WTC11 (cell line): ENCODE measurements around the gene TRPM2. TPM values are rescaled to one million over a fixed set of nuclear protein-coding genes. Genes with fewer than 3 reads are reported as not detected.

Experiments
- ATAC-seq: fragments of 200-7000 bp; cut with Tn5 transposase; 2 replicates; pipeline ENCODE4 v1.10.0; 2021; ENCODE audit warnings: mild to moderate bottlenecking, moderate library complexity
- CTCF ChIA-PET: fragments of 300-600 bp; sonication (Branson Sonifier 250); formaldehyde crosslinking; loops from one replicate; lab custom pipeline; 2021; ENCODE audit warnings: antibody characterized with exemption; lab: Charles Lee
- POLR2A ChIA-PET: fragments of 350-600 bp; sonication (Branson Sonifier 250); formaldehyde crosslinking; loops from one replicate; lab custom pipeline; 2021; ENCODE audit warnings: antibody characterized with exemption; lab: Charles Lee
- DNase-seq: peaks from one replicate; pipeline ENCODE4 v3.0.0; 2021; ENCODE audit warnings: low spot score
- H3K27ac Mint-ChIP-seq: 2 replicates; pipeline ENCODE4 v1.8.0; 2021; ENCODE audit warnings: mixed read lengths
- H3K27me3 Mint-ChIP-seq: 2 replicates; pipeline ENCODE4 v1.8.0; 2021; ENCODE audit warnings: low read depth, mild to moderate bottlenecking, moderate library complexity, mixed read lengths
- H3K36me3 Mint-ChIP-seq: 2 replicates; pipeline ENCODE4 v1.8.0; 2021; ENCODE audit warnings: mixed read lengths
- H3K4me1 Mint-ChIP-seq: 2 replicates; pipeline ENCODE4 v1.8.0; 2022; ENCODE audit warnings: mixed read lengths
- H3K4me3 Mint-ChIP-seq: 2 replicates; pipeline ENCODE4 v1.8.0; 2021; ENCODE audit warnings: mild to moderate bottlenecking, moderate library complexity, mixed read lengths
- H3K9me3 Mint-ChIP-seq: 2 replicates; pipeline ENCODE4 v1.8.0; 2021; ENCODE audit warnings: mixed read lengths
- AFF4 ChIP-seq: sonication (generic); formaldehyde crosslinking; IDR thresholded peaks from 2 replicates; pipeline ENCODE4 v1.8.1; 2023; ENCODE audit warnings: mild to moderate bottlenecking, missing genetic modification reagents, borderline replicate concordance
- ATF1 ChIP-seq: sonication (generic); formaldehyde crosslinking; IDR thresholded peaks from 2 replicates; pipeline ENCODE4 v1.8.1; 2023; ENCODE audit warnings: mild to moderate bottlenecking, moderate library complexity, missing genetic modification reagents
- ATF6 ChIP-seq: sonication (generic); formaldehyde crosslinking; IDR thresholded peaks from 2 replicates; pipeline ENCODE4 v1.8.1; 2023; ENCODE audit warnings: mild to moderate bottlenecking, missing genetic modification reagents
- CREM ChIP-seq: sonication (generic); formaldehyde crosslinking; IDR thresholded peaks from 2 replicates; pipeline ENCODE4 v1.8.1; 2022; ENCODE audit warnings: mild to moderate bottlenecking, missing genetic modification reagents, moderate library complexity
- FOXJ3 ChIP-seq: sonication (generic); formaldehyde crosslinking; IDR thresholded peaks from 2 replicates; pipeline ENCODE4 v1.9.0; 2021; ENCODE audit warnings: missing genetic modification reagents, mild to moderate bottlenecking, borderline replicate concordance
- GRHL2 ChIP-seq: fragments of 250-450 bp; sonication (Bioruptor Pico); IDR thresholded peaks from 2 replicates; pipeline ENCODE4 v1.8.0; 2022; ENCODE audit warnings: mild to moderate bottlenecking, moderate library complexity; ENCODE audit not compliant: insufficient replicate concordance, severe bottlenecking
- JAZF1 ChIP-seq: fragments of 250-450 bp; sonication (Bioruptor Pico); IDR thresholded peaks from 2 replicates; pipeline ENCODE4 v1.9.0; 2021; ENCODE audit warnings: moderate library complexity, mild to moderate bottlenecking, inconsistent platforms
- PREB ChIP-seq: sonication (generic); formaldehyde crosslinking; IDR thresholded peaks from 2 replicates; pipeline ENCODE4 v1.8.1; 2022; ENCODE audit warnings: mild to moderate bottlenecking, missing genetic modification reagents, moderate library complexity, borderline replicate concordance
- SP1 ChIP-seq: sonication (generic); formaldehyde crosslinking; conservative IDR thresholded peaks from 2 replicates; pipeline ENCODE4 v1.8.1; 2022; ENCODE audit warnings: missing genetic modification reagents
- TEAD4 ChIP-seq: sonication (generic); formaldehyde crosslinking; IDR thresholded peaks from 2 replicates; pipeline ENCODE4 v1.8.0; 2022; ENCODE audit warnings: mild to moderate bottlenecking, missing genetic modification reagents
- ZNF317 ChIP-seq: sonication (generic); formaldehyde crosslinking; IDR thresholded peaks from 2 replicates; pipeline ENCODE4 v1.8.1; 2023; ENCODE audit warnings: low read depth, mild to moderate bottlenecking, moderate library complexity, missing genetic modification reagents, borderline replicate concordance
- ZNF416 ChIP-seq: fragments of 250-450 bp; sonication (Bioruptor Pico); IDR thresholded peaks from 2 replicates; pipeline ENCODE4 v1.9.0; 2021; ENCODE audit warnings: mild to moderate bottlenecking, inconsistent platforms
- ZNF423 ChIP-seq: fragments of 250-450 bp; sonication (Bioruptor Pico); IDR thresholded peaks from 2 replicates; pipeline ENCODE4 v2.1.2; 2022; ENCODE audit warnings: mild to moderate bottlenecking, moderate library complexity
- ZNF425 ChIP-seq: fragments of 250-450 bp; sonication (Bioruptor Pico); conservative IDR thresholded peaks from 2 replicates; pipeline ENCODE4 v1.9.0; 2021; ENCODE audit warnings: mild to moderate bottlenecking
- total RNA-seq: library from RNA; stranded (reverse); gene quantifications from 3 replicates; pipeline ENCODE4 v1.2.3, GENCODE V29; 2021
- TF ChIP-seq, protein P1 (sequence below): sonication (generic); formaldehyde crosslinking; IDR thresholded peaks from 2 replicates; pipeline ENCODE4 v1.8.0; 2022; ENCODE audit warnings: mild to moderate bottlenecking, missing genetic modification reagents
- TF ChIP-seq, protein P2 (sequence below): sonication (generic); formaldehyde crosslinking; IDR thresholded peaks from 2 replicates; pipeline ENCODE4 v1.8.1; 2023; ENCODE audit warnings: mild to moderate bottlenecking, missing genetic modification reagents, moderate library complexity
- TF ChIP-seq, protein P3 (sequence below): sonication (generic); formaldehyde crosslinking; IDR thresholded peaks from 2 replicates; pipeline ENCODE4 v1.8.1; 2022; ENCODE audit warnings: low read depth, missing genetic modification reagents, borderline replicate concordance

Gene TRPM2
- total RNA-seq, 1 experiment from 2014 or later = 0.92 TPM

DNA sequence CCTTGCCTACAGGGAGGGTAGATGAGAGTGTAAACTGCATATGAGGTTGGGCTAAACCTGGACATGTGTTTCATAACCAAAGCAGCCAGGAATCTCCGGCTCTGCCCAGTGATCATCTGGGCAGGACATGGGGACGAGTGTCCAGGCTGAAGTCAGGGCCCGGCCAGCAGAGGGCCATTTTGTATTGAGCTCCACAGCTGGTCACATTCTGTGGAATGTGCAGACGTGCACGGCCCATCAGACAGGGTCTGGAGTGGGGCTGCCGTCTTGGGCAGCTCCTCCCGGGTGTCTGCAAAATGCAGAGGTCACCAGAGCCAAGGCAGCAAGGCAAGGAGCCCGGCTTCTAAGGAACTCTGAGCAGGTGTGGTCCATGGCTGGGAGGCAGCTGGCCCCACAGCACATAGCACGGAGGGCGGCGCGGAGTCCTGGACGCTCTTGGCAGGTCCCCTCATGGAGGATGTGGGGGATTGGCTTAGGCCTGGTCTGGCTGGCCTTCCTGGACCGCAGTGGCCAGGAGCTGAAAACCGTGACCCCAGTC lies 108.1 kb downstream of the TRPM2 start:
- Mint-ChIP-seq H3K4me1 (0 out of 2 replicates have a peak, but pooled peaks cover 4% of the 10 kb centered on the region), H3K27ac (no peak overlapping the region), H3K9me3 (no peaks in the 10 kb centered on the region), H3K27me3 (no peaks in the 10 kb centered on the region), H3K36me3 (no peaks in the 10 kb centered on the region), H3K4me3 (no peak overlapping the region)
- TF ChIP-seq ZNF317 = no peak
- TF ChIP-seq AFF4 = no peak
- TF ChIP-seq, protein P1, sequence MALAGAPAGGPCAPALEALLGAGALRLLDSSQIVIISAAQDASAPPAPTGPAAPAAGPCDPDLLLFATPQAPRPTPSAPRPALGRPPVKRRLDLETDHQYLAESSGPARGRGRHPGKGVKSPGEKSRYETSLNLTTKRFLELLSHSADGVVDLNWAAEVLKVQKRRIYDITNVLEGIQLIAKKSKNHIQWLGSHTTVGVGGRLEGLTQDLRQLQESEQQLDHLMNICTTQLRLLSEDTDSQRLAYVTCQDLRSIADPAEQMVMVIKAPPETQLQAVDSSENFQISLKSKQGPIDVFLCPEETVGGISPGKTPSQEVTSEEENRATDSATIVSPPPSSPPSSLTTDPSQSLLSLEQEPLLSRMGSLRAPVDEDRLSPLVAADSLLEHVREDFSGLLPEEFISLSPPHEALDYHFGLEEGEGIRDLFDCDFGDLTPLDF = no peak
- no peak for TF ChIP-seq CREM (CRISPR knock-in tag)
- no peak for TF ChIP-seq ATF1 (CRISPR knock-in tag)
- no peak for TF ChIP-seq ZNF423 (CRISPR knock-in tag)
- TF ChIP-seq, protein P2, sequence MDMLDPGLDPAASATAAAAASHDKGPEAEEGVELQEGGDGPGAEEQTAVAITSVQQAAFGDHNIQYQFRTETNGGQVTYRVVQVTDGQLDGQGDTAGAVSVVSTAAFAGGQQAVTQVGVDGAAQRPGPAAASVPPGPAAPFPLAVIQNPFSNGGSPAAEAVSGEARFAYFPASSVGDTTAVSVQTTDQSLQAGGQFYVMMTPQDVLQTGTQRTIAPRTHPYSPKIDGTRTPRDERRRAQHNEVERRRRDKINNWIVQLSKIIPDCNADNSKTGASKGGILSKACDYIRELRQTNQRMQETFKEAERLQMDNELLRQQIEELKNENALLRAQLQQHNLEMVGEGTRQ (CRISPR knock-in tag) = no peak
- TF ChIP-seq ZNF416 = no peak
- TF ChIP-seq PREB (CRISPR knock-in tag) = no peak
- TF ChIP-seq GRHL2 (CRISPR knock-in tag) = no peak
- no peak for TF ChIP-seq TEAD4 (CRISPR knock-in tag)
- no peak for DNase-seq
- CTCF ChIA-PET = interaction anchor here (1.0 to 1.9 kb wide), 8 partner anchors 17 to 158 kb away, joined by 3 to 6 read pairs (median 4); no protein-coding TSS in a partner anchor
- POLR2A ChIA-PET = no interaction called here
- ATAC-seq = no peak

GRCh38 chr21:44462086-44462833 lies 108.8 kb downstream of the TRPM2 start:
- ChIA-PET POLR2A (no interaction called here), CTCF (interaction anchor here (1.0 to 1.9 kb wide), 7 partner anchors 18 to 111 kb away, joined by 3 to 6 read pairs (median 4); no protein-coding TSS in a partner anchor)
- ATAC-seq = no peak
- H3K27me3 Mint-ChIP-seq = no peaks in the 10 kb centered on the region
- no peaks in the 10 kb centered on the region for H3K9me3 Mint-ChIP-seq
- H3K4me1 Mint-ChIP-seq = 0 out of 2 replicates have a peak, but pooled peaks cover 4% of the 10 kb centered on the region
- no peak overlapping the region for H3K4me3 Mint-ChIP-seq
- DNase-seq = no peak
- no peak overlapping the region for H3K27ac Mint-ChIP-seq
- H3K36me3 Mint-ChIP-seq = no peaks in the 10 kb centered on the region
- TF ChIP-seq ZNF416 (no peak), JAZF1 (CRISPR knock-in tag) (no peak), ATF6 (CRISPR knock-in tag) (no peak), FOXJ3 (CRISPR knock-in tag) (no peak), ZNF425 (CRISPR knock-in tag) (no peak), SP1 (CRISPR knock-in tag) (no peak)
- TF ChIP-seq, protein P3, sequence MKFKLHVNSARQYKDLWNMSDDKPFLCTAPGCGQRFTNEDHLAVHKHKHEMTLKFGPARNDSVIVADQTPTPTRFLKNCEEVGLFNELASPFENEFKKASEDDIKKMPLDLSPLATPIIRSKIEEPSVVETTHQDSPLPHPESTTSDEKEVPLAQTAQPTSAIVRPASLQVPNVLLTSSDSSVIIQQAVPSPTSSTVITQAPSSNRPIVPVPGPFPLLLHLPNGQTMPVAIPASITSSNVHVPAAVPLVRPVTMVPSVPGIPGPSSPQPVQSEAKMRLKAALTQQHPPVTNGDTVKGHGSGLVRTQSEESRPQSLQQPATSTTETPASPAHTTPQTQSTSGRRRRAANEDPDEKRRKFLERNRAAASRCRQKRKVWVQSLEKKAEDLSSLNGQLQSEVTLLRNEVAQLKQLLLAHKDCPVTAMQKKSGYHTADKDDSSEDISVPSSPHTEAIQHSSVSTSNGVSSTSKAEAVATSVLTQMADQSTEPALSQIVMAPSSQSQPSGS = no peak
